Vagina (tissue), 2 donors: ENCODE results near the gene SPART. TPM values are rescaled to one million over a fixed set of nuclear protein-coding genes. Genes with fewer than 3 reads are reported as not detected.

Source experiments
- DNase-seq, 2 donors: peaks; one replicate each; pipeline ENCODE4 v3.0.0-alpha.2; 2017; ENCODE audit errors: extremely low spot score in 2 of 2
- H3K27ac ChIP-seq: fragments of 200-600 bp; sonication (generic); one replicate; pipeline ENCODE4 v1.5.1; 2019
- H3K27me3 ChIP-seq: fragments of 200-600 bp; sonication (generic); one replicate; pipeline ENCODE4 v1.5.1; 2019
- H3K36me3 ChIP-seq, 2 donors: fragments of 200-600 bp; sonication (generic); one replicate each; pipeline ENCODE4 v1.5.1; 2017 to 2019
- H3K4me1 ChIP-seq: fragments of 200-600 bp; sonication (generic); one replicate; pipeline ENCODE4 v1.5.1; 2019
- H3K4me3 ChIP-seq, 2 donors: fragments of 200-600 bp; sonication (generic); 1 replicate in 1 of 2; 2 replicates in 1 of 2; pipeline ENCODE4 v1.5.1; 2016 to 2019
- H3K9me3 ChIP-seq: fragments of 200-600 bp; sonication (generic); one replicate; pipeline ENCODE4 v1.5.1; 2019
- POLR2A ChIP-seq, 2 donors: fragments of 450-650 bp; IDR thresholded peaks; one replicate each; pipeline ENCODE4 v1.6.1; 2017; ENCODE audit warnings: antibody characterized with exemption in 2 of 2, mild to moderate bottlenecking in 2 of 2, moderate library complexity in 2 of 2
- POLR2AphosphoS5 ChIP-seq, 2 donors: sonication (generic); formaldehyde crosslinking; IDR thresholded peaks; one replicate each; pipeline ENCODE4 v1.9.0; 2017; ENCODE audit warnings: antibody characterized with exemption in 2 of 2, mild to moderate bottlenecking in 2 of 2, low read depth in 1 of 2; ENCODE audit not compliant: insufficient read depth in 1 of 2
- intact Hi-C: fragments of 100-400 bp; cut with DNase I; formaldehyde crosslinking; loops from one replicate; pipeline ENCODE4 v1.15.1; 2023
- total RNA-seq: library from RNA; depleted of rRNA; stranded (reverse); fragments of >200 nt; gene quantifications from one replicate; pipeline ENCODE4 v1.2.3, GENCODE V29; 2016
- TF ChIP-seq, protein P1 (sequence below), 3 experiments: fragments of 450-650 bp in 2 of 3; fragments of 200-600 bp in 1 of 3; sonication (generic) in 1 of 3; IDR thresholded peaks; one replicate each; pipeline ENCODE4 v1.5.1; 2017 to 2019; ENCODE audit warnings: antibody characterized with exemption in 3 of 3, mild to moderate bottlenecking in 2 of 3, moderate library complexity in 2 of 3

SPART gene
- total RNA-seq, 1 donor from 2014 or later: 63.8 TPM

DNA sequence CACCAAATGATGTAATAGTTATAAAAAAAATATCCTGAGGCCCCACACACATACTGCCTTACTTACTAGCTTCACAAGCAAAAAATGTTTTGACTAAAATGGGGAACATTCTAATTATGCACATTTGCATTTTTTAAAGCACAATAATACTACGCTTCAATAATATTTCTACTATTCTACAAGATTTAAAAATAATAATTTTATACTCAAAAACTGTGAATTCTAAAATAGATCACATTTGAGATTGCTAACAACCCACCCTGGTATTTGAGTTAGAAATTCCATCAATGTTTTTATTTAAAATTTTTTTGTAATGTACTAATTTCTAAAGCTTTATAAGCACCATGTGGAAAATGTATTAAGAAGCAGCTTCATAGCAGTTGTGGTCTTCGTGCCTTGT, 72.8 kb downstream of the SPART start:
- Histone ChIP-seq H3K4me1 (no peaks in the 10 kb centered on the region), H3K9me3 (no peaks in the 10 kb centered on the region), H3K36me3 (no peaks in the 10 kb centered on the region), H3K27ac (no peak overlapping the region), H3K27me3 (no peaks in the 10 kb centered on the region), H3K4me3 (no peak overlapping the region)
- intact Hi-C loops: loop anchor here (5.0 kb wide), 1 partner anchor 296 kb away; no protein-coding TSS in a partner anchor
- TF ChIP-seq POLR2AphosphoS5 (IDR thresholded peaks at IDR 0.05; ENCODE audit: insufficient read depth in 1 of 2, low read depth in 1 of 2) (no peak), POLR2A (IDR thresholded peaks at IDR 0.05) (no peak)
- TF ChIP-seq, protein P1, sequence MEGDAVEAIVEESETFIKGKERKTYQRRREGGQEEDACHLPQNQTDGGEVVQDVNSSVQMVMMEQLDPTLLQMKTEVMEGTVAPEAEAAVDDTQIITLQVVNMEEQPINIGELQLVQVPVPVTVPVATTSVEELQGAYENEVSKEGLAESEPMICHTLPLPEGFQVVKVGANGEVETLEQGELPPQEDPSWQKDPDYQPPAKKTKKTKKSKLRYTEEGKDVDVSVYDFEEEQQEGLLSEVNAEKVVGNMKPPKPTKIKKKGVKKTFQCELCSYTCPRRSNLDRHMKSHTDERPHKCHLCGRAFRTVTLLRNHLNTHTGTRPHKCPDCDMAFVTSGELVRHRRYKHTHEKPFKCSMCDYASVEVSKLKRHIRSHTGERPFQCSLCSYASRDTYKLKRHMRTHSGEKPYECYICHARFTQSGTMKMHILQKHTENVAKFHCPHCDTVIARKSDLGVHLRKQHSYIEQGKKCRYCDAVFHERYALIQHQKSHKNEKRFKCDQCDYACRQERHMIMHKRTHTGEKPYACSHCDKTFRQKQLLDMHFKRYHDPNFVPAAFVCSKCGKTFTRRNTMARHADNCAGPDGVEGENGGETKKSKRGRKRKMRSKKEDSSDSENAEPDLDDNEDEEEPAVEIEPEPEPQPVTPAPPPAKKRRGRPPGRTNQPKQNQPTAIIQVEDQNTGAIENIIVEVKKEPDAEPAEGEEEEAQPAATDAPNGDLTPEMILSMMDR (IDR thresholded peaks at IDR 0.05): no peak
- no peak for DNase-seq

DNA sequence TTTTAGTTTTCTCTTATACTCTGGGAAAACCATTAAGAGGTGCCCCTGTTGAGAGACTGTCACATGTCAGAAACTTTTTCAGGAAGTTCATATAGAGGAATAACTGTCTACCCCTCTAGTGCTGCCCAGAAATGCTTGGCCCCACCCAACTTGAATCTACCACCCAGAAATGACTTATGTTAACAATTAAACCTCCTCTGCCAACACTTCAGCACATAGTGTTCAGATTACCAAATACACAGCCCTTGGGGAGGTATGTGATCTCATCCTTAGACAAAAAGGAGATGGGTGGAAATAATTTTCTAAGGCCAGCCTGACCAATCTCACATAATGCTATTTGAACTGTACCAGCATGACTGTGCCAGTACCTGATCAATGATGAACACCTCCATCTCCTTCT, 84.2 kb downstream of the SPART start:
- intact Hi-C loops: no loop called here
- Histone ChIP-seq H3K4me3 (no peak overlapping the region), H3K27me3 (no peaks in the 10 kb centered on the region), H3K9me3 (no peaks in the 10 kb centered on the region), H3K27ac (no peak overlapping the region), H3K36me3 (no peaks in the 10 kb centered on the region), H3K4me1 (no peaks in the 10 kb centered on the region)
- no peak for DNase-seq
- TF ChIP-seq POLR2A (IDR thresholded peaks at IDR 0.05) (no peak), POLR2AphosphoS5 (IDR thresholded peaks at IDR 0.05; ENCODE audit: insufficient read depth in 1 of 2, low read depth in 1 of 2) (no peak)
- TF ChIP-seq, protein P1 (IDR thresholded peaks at IDR 0.05): no peak

DNA sequence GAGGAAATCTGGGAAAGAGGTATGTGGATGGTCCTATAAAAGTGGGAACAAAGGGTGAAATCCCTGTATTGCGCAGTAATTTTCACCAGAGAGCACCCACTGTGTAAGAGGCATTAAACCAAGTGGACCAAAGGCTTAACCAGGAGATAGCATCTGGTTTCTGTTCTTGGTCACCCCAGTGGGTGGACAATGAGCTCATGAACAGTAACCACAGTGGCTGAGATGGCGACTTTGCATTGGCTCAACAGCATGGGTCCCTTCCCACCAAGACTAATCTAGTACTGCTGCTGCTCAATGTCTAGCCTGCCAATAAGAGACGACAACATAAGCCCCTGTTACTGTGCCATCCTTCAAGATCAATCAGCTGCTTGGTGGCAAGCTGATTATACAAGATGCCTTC, 85.2 kb downstream of the SPART start:
- Histone ChIP-seq H3K27me3 (no peaks in the 10 kb centered on the region), H3K36me3 (no peaks in the 10 kb centered on the region), H3K4me1 (no peaks in the 10 kb centered on the region), H3K4me3 (no peak overlapping the region), H3K27ac (no peak overlapping the region), H3K9me3 (no peaks in the 10 kb centered on the region)
- no peak for DNase-seq
- intact Hi-C loops: no loop called here
- no peak for TF ChIP-seq POLR2A (IDR thresholded peaks at IDR 0.05)
- TF ChIP-seq POLR2AphosphoS5 (IDR thresholded peaks at IDR 0.05; ENCODE audit: insufficient read depth in 1 of 2, low read depth in 1 of 2): no peak
- TF ChIP-seq, protein P1 (IDR thresholded peaks at IDR 0.05): no peak

DNA sequence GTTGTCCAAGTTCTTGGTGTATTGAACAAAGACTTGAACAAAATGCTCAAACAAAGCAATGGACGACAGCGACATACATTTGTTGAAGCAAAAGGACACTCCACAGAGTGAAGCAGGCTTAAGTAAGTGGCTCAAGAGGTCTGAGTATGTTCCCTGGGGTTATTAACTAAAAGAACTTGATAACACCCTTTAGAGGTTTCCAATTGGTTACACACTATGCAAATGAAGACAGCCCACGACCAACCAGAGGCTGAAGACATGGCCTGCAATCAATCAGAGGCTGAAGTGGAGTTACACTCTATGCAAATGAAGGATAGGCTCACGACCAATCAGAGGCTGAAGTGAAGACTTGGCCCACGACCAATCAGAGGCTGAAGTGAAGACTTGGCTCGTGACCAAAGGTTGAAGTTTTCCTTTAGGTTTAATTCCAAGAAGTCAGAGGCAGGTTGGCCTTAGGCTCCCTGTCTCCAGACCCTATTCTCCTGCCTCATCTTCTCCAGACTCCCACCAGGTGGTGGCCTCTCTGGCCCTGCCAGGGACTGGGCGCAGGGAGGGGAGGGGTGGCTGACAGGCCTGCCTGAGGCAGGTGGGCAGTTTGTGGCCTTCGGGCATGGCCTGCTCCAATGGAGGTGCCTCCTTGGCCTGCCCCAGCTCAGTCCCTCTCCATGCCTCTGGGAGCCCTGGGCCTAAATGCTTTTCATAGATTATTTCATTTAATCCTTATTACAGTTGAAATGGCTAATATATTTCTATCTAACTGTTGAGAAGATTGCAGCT, 86.6 kb downstream of the SPART start:
- no peak for DNase-seq
- TF ChIP-seq, protein P1 (IDR thresholded peaks at IDR 0.05): no peak
- TF ChIP-seq POLR2AphosphoS5 (IDR thresholded peaks at IDR 0.05; ENCODE audit: insufficient read depth in 1 of 2, low read depth in 1 of 2): no peak
- TF ChIP-seq POLR2A (IDR thresholded peaks at IDR 0.05): no peak
- Histone ChIP-seq H3K27ac (no peak overlapping the region), H3K36me3 (no peaks in the 10 kb centered on the region), H3K27me3 (no peaks in the 10 kb centered on the region), H3K4me1 (no peaks in the 10 kb centered on the region), H3K9me3 (no peaks in the 10 kb centered on the region), H3K4me3 (no peak overlapping the region)
- intact Hi-C loops: no loop called here

DNA sequence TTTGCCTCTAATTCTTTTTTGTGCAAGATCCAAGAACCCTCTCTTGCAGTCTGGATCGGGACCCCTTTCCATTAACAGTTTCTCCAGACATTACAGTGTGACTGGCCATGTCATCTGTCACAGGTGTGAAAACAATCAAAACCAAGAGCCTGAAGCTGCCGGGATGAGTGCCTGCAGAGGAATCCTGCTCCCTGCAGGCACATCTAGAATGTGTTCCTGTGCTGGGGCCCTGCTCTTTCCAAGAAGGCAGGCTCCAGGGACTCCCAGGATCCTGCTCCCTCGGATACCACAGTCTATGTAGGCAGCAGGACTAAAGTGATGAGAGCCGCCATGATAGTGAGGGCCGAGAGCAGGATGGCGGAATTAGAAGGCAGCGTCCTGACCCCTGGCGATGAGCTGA, 87.4 kb downstream of the SPART start:
- intact Hi-C loops: no loop called here
- H3K27ac ChIP-seq: no peak overlapping the region
- H3K9me3 ChIP-seq: no peaks in the 10 kb centered on the region
- no peaks in the 10 kb centered on the region for H3K4me1 ChIP-seq
- H3K36me3 ChIP-seq: no peaks in the 10 kb centered on the region
- H3K27me3 ChIP-seq: no peaks in the 10 kb centered on the region
- no peak overlapping the region for H3K4me3 ChIP-seq
- DNase-seq: no peak
- TF ChIP-seq POLR2AphosphoS5 (IDR thresholded peaks at IDR 0.05; ENCODE audit: insufficient read depth in 1 of 2, low read depth in 1 of 2) (no peak), POLR2A (IDR thresholded peaks at IDR 0.05) (no peak)
- TF ChIP-seq, protein P1 (IDR thresholded peaks at IDR 0.05): no peak
